Liver (tissue), 3 donors: ENCODE data around the gene RRP8.

Experiments
- EGR1 ChIP-seq, 2 donors: IDR thresholded peaks; 2 replicates each; pipeline ENCODE4 v1.6.1; 2016 to 2018; ENCODE audit warnings: antibody characterized with exemption in 2 of 2, low read depth in 2 of 2
- FOXA1 ChIP-seq: IDR thresholded peaks from 2 replicates; pipeline ENCODE4 v1.6.1; 2016; ENCODE audit warnings: antibody characterized with exemption
- RAD21 ChIP-seq, 2 donors: IDR thresholded peaks; 2 replicates each; pipeline ENCODE4 v1.6.1; 2016; ENCODE audit warnings: antibody characterized with exemption in 2 of 2, mild to moderate bottlenecking in 2 of 2
- RXRA ChIP-seq, 2 donors: IDR thresholded peaks; 2 replicates each; pipeline ENCODE4 v1.6.1; 2017 to 2018; ENCODE audit warnings: antibody characterized with exemption in 2 of 2, mild to moderate bottlenecking in 1 of 2
- SP1 ChIP-seq: IDR thresholded peaks from 2 replicates; pipeline ENCODE4 v1.6.1; 2018; ENCODE audit warnings: antibody characterized with exemption, mild to moderate bottlenecking
- TAF1 ChIP-seq: conservative IDR thresholded peaks from 2 replicates; pipeline ENCODE4 v1.6.1; 2016; ENCODE audit warnings: antibody characterized with exemption, mild to moderate bottlenecking
- TF ChIP-seq, protein P1 (sequence below): fragments of 150-350 bp; IDR thresholded peaks from 2 replicates; pipeline ENCODE4 v1.5.1; 2017; ENCODE audit warnings: improper control_type of control experiment, low read depth, low read length; ENCODE audit not compliant: missing input control
- TF ChIP-seq, protein P2 (sequence below): IDR thresholded peaks from 2 replicates; pipeline ENCODE4 v1.6.1; 2016; ENCODE audit warnings: antibody characterized with exemption
- TF ChIP-seq, protein P3 (sequence below): IDR thresholded peaks from 2 replicates; pipeline ENCODE4 v1.6.1; 2016; ENCODE audit warnings: antibody characterized with exemption, mild to moderate bottlenecking
- donor health status: healthy.
- donor health status: healthy.

DNA sequence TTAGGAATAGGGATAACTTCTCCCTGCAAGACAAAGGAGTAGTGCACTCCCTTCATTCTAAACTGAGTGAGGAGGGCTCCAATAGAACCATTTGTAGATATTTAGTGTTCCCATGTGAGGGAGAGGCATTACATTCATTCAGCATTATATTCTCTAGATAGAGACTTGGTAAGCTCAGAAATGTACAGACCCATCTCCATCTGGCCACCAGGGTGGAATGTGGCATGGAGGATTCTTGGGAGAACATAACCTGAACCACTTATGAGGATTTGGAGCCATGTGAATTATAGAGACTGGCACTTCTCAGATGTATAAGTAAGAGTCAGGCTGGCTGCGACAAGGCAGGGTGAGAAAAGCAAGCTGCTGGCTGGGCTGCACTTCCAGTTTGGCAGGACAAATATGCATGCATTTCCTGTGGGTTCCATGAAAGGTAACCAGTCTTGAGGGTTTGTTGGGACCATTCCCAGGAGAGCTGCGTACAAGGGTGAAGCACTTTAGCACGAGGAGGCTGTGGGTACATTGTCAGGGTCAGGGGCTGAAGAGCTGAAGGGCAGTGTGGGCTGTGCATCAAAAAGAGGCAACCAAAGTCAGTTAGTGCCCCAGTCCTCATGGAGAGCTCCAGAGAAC lies 9.2 kb downstream of the RRP8 start:
- TF ChIP-seq, protein P1, sequence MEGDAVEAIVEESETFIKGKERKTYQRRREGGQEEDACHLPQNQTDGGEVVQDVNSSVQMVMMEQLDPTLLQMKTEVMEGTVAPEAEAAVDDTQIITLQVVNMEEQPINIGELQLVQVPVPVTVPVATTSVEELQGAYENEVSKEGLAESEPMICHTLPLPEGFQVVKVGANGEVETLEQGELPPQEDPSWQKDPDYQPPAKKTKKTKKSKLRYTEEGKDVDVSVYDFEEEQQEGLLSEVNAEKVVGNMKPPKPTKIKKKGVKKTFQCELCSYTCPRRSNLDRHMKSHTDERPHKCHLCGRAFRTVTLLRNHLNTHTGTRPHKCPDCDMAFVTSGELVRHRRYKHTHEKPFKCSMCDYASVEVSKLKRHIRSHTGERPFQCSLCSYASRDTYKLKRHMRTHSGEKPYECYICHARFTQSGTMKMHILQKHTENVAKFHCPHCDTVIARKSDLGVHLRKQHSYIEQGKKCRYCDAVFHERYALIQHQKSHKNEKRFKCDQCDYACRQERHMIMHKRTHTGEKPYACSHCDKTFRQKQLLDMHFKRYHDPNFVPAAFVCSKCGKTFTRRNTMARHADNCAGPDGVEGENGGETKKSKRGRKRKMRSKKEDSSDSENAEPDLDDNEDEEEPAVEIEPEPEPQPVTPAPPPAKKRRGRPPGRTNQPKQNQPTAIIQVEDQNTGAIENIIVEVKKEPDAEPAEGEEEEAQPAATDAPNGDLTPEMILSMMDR = no peak
- TF ChIP-seq TAF1 = no peak
- TF ChIP-seq RXRA (IDR thresholded peaks at IDR 0.05) = no peak
- TF ChIP-seq SP1 = no peak
- no peak for TF ChIP-seq RAD21 (IDR thresholded peaks at IDR 0.05)
- TF ChIP-seq FOXA1 = no peak
- TF ChIP-seq EGR1 (IDR thresholded peaks at IDR 0.05; ENCODE audit: low read depth in 2 of 2) = no peak
- TF ChIP-seq, protein P2, sequence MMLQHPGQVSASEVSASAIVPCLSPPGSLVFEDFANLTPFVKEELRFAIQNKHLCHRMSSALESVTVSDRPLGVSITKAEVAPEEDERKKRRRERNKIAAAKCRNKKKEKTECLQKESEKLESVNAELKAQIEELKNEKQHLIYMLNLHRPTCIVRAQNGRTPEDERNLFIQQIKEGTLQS = no peak
- TF ChIP-seq, protein P3, sequence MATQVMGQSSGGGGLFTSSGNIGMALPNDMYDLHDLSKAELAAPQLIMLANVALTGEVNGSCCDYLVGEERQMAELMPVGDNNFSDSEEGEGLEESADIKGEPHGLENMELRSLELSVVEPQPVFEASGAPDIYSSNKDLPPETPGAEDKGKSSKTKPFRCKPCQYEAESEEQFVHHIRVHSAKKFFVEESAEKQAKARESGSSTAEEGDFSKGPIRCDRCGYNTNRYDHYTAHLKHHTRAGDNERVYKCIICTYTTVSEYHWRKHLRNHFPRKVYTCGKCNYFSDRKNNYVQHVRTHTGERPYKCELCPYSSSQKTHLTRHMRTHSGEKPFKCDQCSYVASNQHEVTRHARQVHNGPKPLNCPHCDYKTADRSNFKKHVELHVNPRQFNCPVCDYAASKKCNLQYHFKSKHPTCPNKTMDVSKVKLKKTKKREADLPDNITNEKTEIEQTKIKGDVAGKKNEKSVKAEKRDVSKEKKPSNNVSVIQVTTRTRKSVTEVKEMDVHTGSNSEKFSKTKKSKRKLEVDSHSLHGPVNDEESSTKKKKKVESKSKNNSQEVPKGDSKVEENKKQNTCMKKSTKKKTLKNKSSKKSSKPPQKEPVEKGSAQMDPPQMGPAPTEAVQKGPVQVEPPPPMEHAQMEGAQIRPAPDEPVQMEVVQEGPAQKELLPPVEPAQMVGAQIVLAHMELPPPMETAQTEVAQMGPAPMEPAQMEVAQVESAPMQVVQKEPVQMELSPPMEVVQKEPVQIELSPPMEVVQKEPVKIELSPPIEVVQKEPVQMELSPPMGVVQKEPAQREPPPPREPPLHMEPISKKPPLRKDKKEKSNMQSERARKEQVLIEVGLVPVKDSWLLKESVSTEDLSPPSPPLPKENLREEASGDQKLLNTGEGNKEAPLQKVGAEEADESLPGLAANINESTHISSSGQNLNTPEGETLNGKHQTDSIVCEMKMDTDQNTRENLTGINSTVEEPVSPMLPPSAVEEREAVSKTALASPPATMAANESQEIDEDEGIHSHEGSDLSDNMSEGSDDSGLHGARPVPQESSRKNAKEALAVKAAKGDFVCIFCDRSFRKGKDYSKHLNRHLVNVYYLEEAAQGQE = no peak
